MM.1S (cell line): ENCODE results near the gene VSIR.

Source experiments
- DNase-seq: peaks from one replicate; pipeline ENCODE4 v3.0.0-alpha.2; 2015
- H2AFZ ChIP-seq: fragments of 300-600 bp; sonication (generic); 2 replicates; pipeline ENCODE4 v1.6.0; 2016; ENCODE audit warnings: antibody characterized with exemption, low read length
- H3F3A ChIP-seq: fragments of 300-600 bp; sonication (generic); 2 replicates; pipeline ENCODE4 v1.6.1; 2016; ENCODE audit warnings: mild to moderate bottlenecking, antibody characterized with exemption, low read length, moderate library complexity, mixed read lengths; ENCODE audit not compliant: insufficient read depth
- H3K27ac ChIP-seq: fragments of 300-600 bp; sonication (generic); 2 replicates; pipeline ENCODE4 v1.5.1; 2016; ENCODE audit warnings: mild to moderate bottlenecking, low read length
- H3K27me3 ChIP-seq: fragments of 300-600 bp; sonication (generic); replicated peaks from 2 replicates; pipeline ENCODE4 v1.6.0; 2016; ENCODE audit warnings: low read length; ENCODE audit not compliant: insufficient read depth
- H3K36me3 ChIP-seq: fragments of 300-600 bp; sonication (generic); replicated peaks from 2 replicates; pipeline ENCODE4 v1.6.1; 2016; ENCODE audit warnings: mild to moderate bottlenecking, low read length, mixed read lengths; ENCODE audit not compliant: insufficient read depth
- H3K4me1 ChIP-seq: fragments of 300-600 bp; sonication (generic); 2 replicates; pipeline ENCODE4 v1.6.1; 2016; ENCODE audit warnings: low read length, mixed read lengths
- H3K4me2 ChIP-seq: fragments of 300-600 bp; sonication (generic); 2 replicates; pipeline ENCODE4 v1.6.0; 2016; ENCODE audit warnings: low read depth, low read length
- H3K4me3 ChIP-seq: fragments of 300-600 bp; sonication (generic); 2 replicates; pipeline ENCODE4 v1.5.1; 2016; ENCODE audit warnings: low read length, mixed read lengths
- H3K79me2 ChIP-seq: fragments of 300-600 bp; sonication (generic); 2 replicates; pipeline ENCODE4 v1.6.1; 2016; ENCODE audit warnings: mixed run types, low read length, mixed read lengths
- H3K9ac ChIP-seq: fragments of 300-600 bp; sonication (generic); 2 replicates; pipeline ENCODE4 v1.6.1; 2016; ENCODE audit warnings: low read length, mixed read lengths
- H3K9me2 ChIP-seq: fragments of 300-600 bp; sonication (generic); replicated peaks from 2 replicates; pipeline ENCODE4 v1.6.1; 2016; ENCODE audit warnings: mild to moderate bottlenecking, low read length, mixed read lengths; ENCODE audit not compliant: insufficient read depth
- H3K9me3 ChIP-seq: fragments of 300-600 bp; sonication (generic); replicated peaks from 2 replicates; pipeline ENCODE4 v1.6.1; 2016; ENCODE audit warnings: mild to moderate bottlenecking, low read length, mixed read lengths; ENCODE audit not compliant: insufficient read depth
- H4K20me1 ChIP-seq: fragments of 300-600 bp; sonication (generic); 2 replicates; pipeline ENCODE4 v1.6.1; 2016; ENCODE audit warnings: mild to moderate bottlenecking, low read length, moderate library complexity, mixed read lengths; ENCODE audit not compliant: insufficient read depth
- CTCF ChIP-seq: fragments of 300-600 bp; sonication (generic); IDR thresholded peaks from 2 replicates; pipeline ENCODE4 v1.5.1; 2016; ENCODE audit warnings: antibody characterized with exemption, low read length, mixed read lengths
- EZH2 ChIP-seq: fragments of 300-600 bp; sonication (generic); optimal IDR thresholded peaks from 2 replicates; pipeline ENCODE3; 2017; ENCODE audit warnings: low read depth, mild to moderate bottlenecking, antibody characterized with exemption, low read length, mixed read lengths
- EZH2phosphoT487 ChIP-seq: fragments of 300-600 bp; sonication (generic); IDR thresholded peaks from 2 replicates; pipeline ENCODE4 v1.6.1; 2018; ENCODE audit warnings: antibody characterized with exemption, low read length

Gene VSIR

GRCh38 chr10:71812016-71812912 lies 38.9 kb upstream of the VSIR start:
- H3K9me3 ChIP-seq: no peaks in the 10 kb centered on the region
- no peak overlapping the region for H3K27ac ChIP-seq
- no peaks in the 10 kb centered on the region for H3K79me2 ChIP-seq
- H2AFZ ChIP-seq: no peak overlapping the region
- H4K20me1 ChIP-seq: no peaks in the 10 kb centered on the region
- no peaks in the 10 kb centered on the region for H3K9me2 ChIP-seq
- TF ChIP-seq EZH2 (no peak), CTCF (peak; percentile 87)
- no peak overlapping the region for H3K4me2 ChIP-seq
- no peak overlapping the region for H3K9ac ChIP-seq
- DNase-seq: peak; percentile 53
- no peaks in the 10 kb centered on the region for H3K36me3 ChIP-seq
- H3K27me3 ChIP-seq: no peaks in the 10 kb centered on the region
- H3K4me1 ChIP-seq: no peaks in the 10 kb centered on the region
- H3K4me3 ChIP-seq: no peak overlapping the region
- H3F3A ChIP-seq: no peaks in the 10 kb centered on the region

- no peaks in the 10 kb centered on the region for H3K4me1 ChIP-seq
- no peaks in the 10 kb centered on the region for H3K36me3 ChIP-seq
- TF ChIP-seq EZH2: no peak
- no peak for TF ChIP-seq EZH2phosphoT487
- no peak overlapping the region for H3K4me3 ChIP-seq
- H3K4me2 ChIP-seq: no peak overlapping the region
- H3K9ac ChIP-seq: no peak overlapping the region
- no peaks in the 10 kb centered on the region for H3F3A ChIP-seq
- DNase-seq: no peak
- H2AFZ ChIP-seq: no peak overlapping the region
- no peaks in the 10 kb centered on the region for H4K20me1 ChIP-seq
- H3K27me3 ChIP-seq: no peaks in the 10 kb centered on the region
- no peaks in the 10 kb centered on the region for H3K79me2 ChIP-seq
- no peaks in the 10 kb centered on the region for H3K9me3 ChIP-seq
- no peaks in the 10 kb centered on the region for H3K9me2 ChIP-seq
- no peak overlapping the region for H3K27ac ChIP-seq
Observed at GRCh38 chr10:71811351-71811750, 38.0 kb upstream of the VSIR start.

GRCh38 chr10:71810048-71810750 lies 36.9 kb upstream of the VSIR start:
- no peaks in the 10 kb centered on the region for H4K20me1 ChIP-seq
- TF ChIP-seq CTCF (no peak), EZH2 (no peak), EZH2phosphoT487 (no peak)
- H3K27me3 ChIP-seq: no peaks in the 10 kb centered on the region
- no peaks in the 10 kb centered on the region for H3K79me2 ChIP-seq
- H3K36me3 ChIP-seq: no peaks in the 10 kb centered on the region
- no peak overlapping the region for H2AFZ ChIP-seq
- no peak overlapping the region for H3K4me2 ChIP-seq
- H3K27ac ChIP-seq: no peak overlapping the region
- H3K4me3 ChIP-seq: no peak overlapping the region
- no peaks in the 10 kb centered on the region for H3F3A ChIP-seq
- DNase-seq: no peak
- no peaks in the 10 kb centered on the region for H3K9me3 ChIP-seq
- no peak overlapping the region for H3K9ac ChIP-seq
- H3K4me1 ChIP-seq: no peaks in the 10 kb centered on the region
- H3K9me2 ChIP-seq: no peaks in the 10 kb centered on the region
